HL-60/S4 (cell line): Measurements from ENCODE around the gene KBTBD3.

Experiments
- in situ Hi-C: fragments of 300-500 bp; cut with MboI; formaldehyde crosslinking; loops from 2 replicates; pipeline ENCODE4 v1.14.3; 2022; ENCODE audit warnings: low sequenced_read_pairs

The KBTBD3 gene

DNA sequence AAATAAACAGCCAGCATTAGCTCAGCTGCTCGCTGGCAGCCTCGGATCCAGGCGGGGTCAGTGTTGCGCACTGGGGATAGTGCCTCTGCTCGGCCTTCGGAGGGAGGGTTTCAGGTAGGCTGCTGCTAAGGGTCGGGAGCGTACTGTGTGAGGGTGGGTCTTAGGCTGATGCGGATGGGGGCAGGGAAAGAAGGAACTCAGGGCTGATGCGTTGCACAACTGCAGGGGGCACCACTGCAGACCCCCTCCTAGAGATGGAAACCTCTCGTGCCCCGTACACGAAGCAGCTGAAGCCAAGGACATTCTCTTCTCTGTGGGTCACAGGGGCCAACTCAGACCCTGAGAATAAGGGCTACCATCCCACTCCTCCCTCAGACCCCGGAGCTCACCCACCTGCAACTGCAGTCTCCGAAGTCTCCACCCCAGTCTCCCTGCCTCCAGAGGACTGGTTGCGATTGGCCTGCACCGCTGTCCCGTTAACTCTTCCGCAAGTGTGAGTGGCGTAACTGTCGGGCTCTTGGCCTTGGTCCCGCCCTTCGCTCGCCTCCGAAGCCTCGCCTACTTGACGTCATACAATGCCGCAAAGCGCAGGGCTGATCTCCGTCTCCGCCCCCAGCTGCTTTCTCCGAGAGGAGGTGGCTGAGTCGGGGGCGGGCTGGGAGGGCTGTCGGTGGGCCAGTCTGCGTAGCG lies at the start of gene KBTBD3:
Gene KBTBD3 (minus strand): TSS at position 429 of the 690 bp plus-strand sequence. CDS start 18,250 bp downstream, outside the sequence.
- in situ Hi-C loops: no loop called here

- in situ Hi-C loops: no loop called here
Measured at GRCh38 chr11:106121570-106122320, 44.6 kb upstream of the KBTBD3 start.

GRCh38 chr11:106105986-106106385 lies 28.8 kb upstream of the KBTBD3 start:
- in situ Hi-C loops: no loop called here

DNA sequence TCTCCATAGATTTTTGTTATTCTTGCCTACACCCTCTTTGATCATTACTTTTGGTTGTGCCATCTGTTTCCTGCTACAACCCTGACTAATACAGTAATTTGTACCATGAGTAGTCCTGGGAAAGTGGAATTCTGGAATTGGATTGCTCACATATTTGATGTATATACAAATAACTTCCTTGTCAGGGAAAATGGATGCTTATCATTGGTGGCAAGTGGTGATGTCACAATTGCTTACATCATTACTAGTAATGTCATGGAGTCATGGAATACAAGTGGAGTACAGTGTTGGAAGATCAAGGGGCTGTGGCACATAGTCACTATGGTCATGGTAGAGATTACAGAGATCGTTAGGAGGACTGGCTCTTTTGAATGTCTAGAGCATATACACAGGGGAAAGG lies 24.7 kb upstream of the KBTBD3 start:
- in situ Hi-C loops: no loop called here

GRCh38 chr11:106101370-106101769 lies 24.2 kb upstream of the KBTBD3 start:
- in situ Hi-C loops: no loop called here

GRCh38 chr11:106098893-106099553 lies 21.9 kb upstream of the KBTBD3 start:
- in situ Hi-C loops: no loop called here

GRCh38 chr11:106092446-106092845 lies 15.3 kb upstream of the KBTBD3 start:
- in situ Hi-C loops: no loop called here

GRCh38 chr11:106091480-106092123 lies 14.5 kb upstream of the KBTBD3 start:
- in situ Hi-C loops: no loop called here

DNA sequence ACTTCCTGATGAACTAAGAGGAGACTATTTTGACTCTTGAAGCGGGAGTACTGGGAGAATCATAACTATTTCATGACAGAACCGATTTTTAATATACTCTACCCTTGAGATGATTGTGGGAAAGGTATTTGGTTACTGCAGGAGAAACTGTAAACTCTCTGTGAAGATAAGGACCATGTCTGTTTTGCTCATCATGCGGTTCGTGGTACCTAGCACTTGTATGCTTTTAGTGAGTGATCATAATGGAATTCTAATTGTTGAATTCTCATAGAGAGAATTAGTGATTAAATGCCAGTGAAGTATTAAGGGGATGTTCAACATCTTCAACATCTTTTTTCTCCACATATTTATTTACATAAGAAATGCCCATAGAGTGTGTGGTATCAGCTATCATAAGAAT lies 11.7 kb upstream of the KBTBD3 start:
- in situ Hi-C loops: no loop called here

DNA sequence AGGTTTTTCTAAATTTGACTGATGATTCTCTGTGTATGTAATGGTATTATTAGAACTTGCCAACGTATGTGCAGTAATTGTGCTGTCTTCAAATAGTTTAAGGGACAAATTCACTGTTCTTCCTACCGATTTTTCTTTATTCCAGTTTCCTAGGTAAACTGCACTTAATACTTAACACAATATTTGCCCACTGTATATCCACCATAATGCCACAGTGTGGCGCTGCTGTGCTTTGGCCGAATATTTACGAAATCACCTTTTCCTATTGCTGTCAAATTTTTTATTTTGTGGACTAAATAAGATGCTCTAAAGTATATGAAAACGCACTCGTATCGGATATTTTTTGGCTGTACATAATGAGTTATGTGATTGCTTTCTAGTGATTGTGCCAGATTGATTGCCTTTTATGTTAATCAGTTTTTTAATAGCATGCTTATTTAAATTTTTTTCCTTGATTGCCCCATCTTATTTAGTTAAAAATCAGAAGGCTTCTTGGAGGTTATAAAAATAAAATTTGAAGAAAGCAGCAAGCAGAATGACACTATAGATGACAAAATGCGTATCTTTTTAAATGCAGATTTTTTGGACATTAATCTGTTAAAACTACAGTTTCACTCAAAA lies 10.8 kb upstream of the KBTBD3 start:
- in situ Hi-C loops: no loop called here

DNA sequence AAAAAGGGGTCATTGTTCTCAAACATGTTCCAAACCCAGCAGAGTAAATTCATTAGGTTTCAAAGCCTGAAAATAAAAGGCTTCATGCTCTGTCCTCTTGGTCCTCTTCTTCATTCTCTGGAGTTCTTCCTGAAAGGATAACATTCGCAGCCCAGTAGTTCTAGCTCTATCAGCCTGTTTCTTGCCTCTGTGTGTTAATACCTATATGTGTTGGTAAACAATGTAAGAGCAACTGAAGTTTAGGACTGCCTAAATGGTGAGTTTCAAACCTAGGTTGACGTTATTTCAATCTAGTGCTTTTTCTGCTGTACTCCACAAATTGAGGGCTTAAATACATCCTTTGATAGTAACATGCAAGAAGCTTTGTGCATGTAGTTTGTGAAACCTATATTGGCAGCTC lies 9.7 kb upstream of the KBTBD3 start:
- in situ Hi-C loops: no loop called here

DNA sequence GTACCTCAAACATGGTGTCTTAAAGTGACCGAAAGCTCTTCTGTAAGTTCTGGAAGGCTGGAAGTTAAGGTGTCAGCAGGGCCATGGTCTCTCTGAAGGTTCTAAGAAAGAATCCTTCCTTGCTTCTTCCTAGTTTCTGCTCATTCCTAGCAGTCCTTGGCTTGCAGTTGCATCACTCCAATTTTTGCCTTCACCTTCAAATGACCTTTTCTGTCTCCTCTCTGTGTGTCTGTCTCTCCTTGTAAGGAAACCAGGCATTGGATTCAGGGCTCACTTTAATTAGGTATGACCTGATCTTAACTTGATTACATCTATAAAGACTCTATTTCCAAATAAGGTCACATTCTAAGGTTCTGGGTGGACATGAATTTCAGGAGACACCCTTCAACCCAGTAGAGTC lies 9.0 kb upstream of the KBTBD3 start:
- in situ Hi-C loops: no loop called here

- in situ Hi-C loops: no loop called here
Measured at GRCh38 chr11:106082096-106082495, 4.9 kb upstream of the KBTBD3 start.

DNA sequence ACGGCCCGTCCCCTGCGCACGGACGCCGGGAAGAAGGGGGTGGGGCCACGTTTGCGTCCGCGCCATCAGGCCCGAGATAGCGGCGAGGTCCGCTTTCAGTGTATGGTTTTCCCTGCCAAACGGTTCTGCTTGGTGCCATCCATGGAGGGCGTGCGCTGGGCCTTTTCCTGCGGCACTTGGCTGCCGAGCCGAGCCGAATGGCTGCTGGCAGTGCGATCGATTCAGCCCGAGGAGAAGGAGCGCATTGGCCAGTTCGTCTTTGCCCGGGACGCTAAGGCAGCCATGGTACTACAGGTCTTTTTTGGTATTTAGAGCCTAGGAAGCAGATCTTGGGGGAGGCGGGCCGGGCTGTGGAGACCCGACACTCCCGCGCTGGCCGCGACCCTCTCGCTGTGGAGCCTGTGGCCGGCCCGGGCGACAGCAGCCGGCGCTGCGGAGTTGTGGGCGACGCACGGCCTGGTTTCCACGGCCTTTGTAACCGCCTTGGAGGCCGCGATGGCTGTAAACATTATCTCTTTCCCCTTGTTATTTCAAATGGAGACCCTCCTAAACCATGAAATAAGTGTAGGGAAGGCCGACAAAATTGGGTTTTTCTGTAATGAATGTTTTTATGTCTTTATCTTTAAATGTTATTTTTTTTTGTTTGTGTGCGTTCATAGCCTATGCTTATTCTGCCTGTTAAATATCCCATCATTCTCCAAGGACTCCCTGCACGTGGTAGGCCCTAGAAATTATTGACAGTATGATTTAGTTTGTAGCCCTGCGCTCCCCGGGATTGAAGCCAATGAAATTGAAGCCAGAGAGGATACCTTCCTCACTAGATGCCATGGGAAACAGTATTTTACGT lies 685 bp upstream of the KBTBD3 start, which contains the start of gene AASDHPPT:
Gene AASDHPPT (plus strand): TSS at position 54 of the 847 bp plus-strand sequence. CDS start 49 bp downstream, at position 103.
- in situ Hi-C loops: no loop called here

DNA sequence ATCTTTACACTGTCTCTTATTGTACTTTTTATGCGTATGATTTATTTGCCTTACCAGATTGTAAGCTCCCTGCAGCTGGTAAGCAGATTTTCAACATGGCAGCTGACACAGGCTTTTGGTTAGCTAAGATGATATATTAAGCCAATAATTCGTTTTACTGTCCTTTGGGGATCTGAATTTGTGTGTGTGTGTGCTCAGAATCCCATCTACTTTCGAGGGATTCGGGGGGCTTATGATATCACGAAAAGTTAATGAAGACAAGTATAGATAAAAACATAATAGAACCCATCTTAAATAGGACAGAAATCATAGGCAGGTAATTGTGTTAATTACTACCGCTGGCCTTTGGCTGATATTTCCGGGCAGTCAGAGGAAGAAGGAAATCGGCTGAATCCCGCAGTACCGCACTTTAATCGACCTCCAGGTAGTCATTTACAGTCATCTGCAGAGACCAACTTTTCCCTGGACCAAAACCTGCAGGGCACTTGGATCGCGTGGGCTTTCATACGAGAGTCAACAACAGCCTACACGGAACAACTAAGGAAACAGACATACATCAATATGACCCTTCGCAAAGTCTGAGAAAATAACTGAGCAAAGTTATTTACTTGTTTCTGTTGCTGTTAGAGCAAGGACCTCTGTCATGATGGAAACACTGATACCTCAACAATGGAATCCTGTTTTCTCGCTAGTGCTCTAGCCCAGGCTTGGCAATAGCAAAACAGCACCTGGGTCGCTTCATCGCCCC lies 802 bp downstream of the KBTBD3 start:
- in situ Hi-C loops: no loop called here

DNA sequence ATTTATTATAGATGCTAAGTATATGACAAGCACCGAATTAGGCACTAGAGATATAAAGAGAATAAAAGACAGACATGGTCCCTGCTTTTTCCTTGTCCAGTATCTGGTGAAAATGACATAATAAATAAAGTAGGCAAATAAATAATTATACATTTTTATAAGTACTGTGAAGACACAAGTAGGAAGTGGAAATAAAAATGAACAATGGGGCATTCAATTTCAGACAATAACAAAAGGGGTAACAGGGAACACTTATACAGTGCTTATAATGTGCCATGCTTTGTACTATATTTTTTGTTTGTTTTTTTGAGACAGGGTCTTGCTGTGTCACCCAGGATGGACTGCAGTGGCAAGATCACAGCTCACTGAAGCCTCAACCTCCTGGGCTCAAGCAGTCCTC lies 4.3 kb downstream of the KBTBD3 start:
- in situ Hi-C loops: no loop called here

- in situ Hi-C loops: no loop called here
Measured at GRCh38 chr11:106070606-106071005, 6.5 kb downstream of the KBTBD3 start.

DNA sequence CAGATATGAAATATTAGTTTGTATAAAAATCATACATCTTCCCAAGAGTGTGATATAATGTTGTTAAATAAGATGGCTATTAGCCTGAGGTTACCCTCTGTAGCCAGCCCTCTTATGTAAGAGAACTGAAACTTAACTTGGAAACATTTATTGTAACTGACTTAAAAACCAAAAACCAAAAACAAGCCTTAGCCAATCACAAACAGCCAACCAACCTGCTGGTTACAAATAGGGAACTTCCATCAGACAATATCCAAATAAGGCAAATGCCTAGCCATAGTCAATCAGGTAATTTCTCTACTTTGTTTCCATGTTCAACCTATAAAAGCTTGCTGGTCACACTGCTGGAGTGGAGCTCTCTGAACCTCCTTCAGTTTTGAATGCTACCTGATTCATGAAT lies 14.1 kb downstream of the KBTBD3 start:
- in situ Hi-C loops: no loop called here
